ENCODE results near the gene NAALADL2.

Gene NAALADL2

DNA sequence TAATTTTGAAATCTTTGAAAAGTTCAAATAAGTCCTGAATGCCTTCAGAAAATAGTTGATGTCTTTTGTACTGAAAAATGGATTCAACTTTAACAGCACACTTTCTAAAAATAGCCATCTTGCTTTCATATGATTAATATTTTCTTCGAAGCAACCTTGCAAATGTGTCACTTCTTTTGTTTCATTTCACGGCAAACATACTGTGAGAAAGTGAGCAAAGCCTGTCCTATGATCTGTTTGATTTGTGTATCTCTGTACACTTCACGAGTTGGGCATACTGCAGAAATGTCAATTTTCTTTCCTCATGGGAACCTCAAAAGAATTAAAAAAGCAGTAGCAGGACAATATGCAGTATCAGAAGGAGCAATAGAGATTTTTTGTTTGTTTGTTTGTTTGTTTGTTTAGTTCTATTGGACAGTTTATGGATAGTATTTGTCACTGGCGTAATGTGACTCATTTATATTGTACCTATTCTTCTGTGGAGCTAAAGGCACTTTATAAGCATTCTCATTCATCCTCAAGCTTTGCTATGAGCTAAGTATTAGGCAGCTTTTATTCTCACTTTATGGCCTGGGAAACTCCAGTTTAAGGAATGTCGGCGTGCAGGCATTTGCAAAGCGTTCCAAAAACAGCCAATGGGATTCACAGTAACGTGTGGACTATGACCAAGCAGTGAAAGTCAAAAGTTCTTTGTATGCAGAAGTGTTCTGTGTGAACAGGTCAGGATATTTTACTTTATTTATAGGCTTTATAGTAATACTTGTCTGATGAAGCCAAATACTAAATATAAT lies 572.0 kb downstream of the NAALADL2 start:
- H2AFZ ChIP-seq (ENCODE audit: low read length) = no peak overlapping the region
- no peak overlapping the region for H3K9ac ChIP-seq (ENCODE audit: low read length)
- H3K27ac ChIP-seq (ENCODE audit: low read depth, low read length, poor library complexity, severe bottlenecking) = no peak overlapping the region
- no peaks in the 10 kb centered on the region for H3K36me3 ChIP-seq (ENCODE audit: insufficient read depth, low read length)
- H3F3A ChIP-seq (ENCODE audit: insufficient read depth, low read length) = no peaks in the 10 kb centered on the region
- H3K4me3 ChIP-seq (ENCODE audit: low read depth, low read length, poor library complexity, severe bottlenecking) = no peak overlapping the region
- TF ChIP-seq EZH2 (IDR thresholded peaks at IDR 0.05; ENCODE audit: borderline replicate concordance, low read length) (no peak), CTCF (IDR thresholded peaks at IDR 0.05; ENCODE audit: low read length) (no peak)
- H3K79me2 ChIP-seq (ENCODE audit: insufficient read depth, low read length) = no peaks in the 10 kb centered on the region
- no peaks in the 10 kb centered on the region for H4K20me1 ChIP-seq (ENCODE audit: insufficient read depth, low read length)
- H3K9me3 ChIP-seq (ENCODE audit: low read length) = no peaks in the 10 kb centered on the region
- H3K4me2 ChIP-seq (ENCODE audit: low read length) = no peak overlapping the region
- no peaks in the 10 kb centered on the region for H3K9me2 ChIP-seq (ENCODE audit: low read depth, low read length)
- H3K27me3 ChIP-seq (ENCODE audit: insufficient read depth, low read length) = no peaks in the 10 kb centered on the region
- no peaks in the 10 kb centered on the region for H3K4me1 ChIP-seq (ENCODE audit: insufficient read depth, low read length, severe bottlenecking)

GRCh38 chr3:175432376-175433025 lies 573.4 kb downstream of the NAALADL2 start:
- no peak overlapping the region for H2AFZ ChIP-seq (ENCODE audit: low read length)
- no peaks in the 10 kb centered on the region for H3K36me3 ChIP-seq (ENCODE audit: insufficient read depth, low read length)
- no peak overlapping the region for H3K27ac ChIP-seq (ENCODE audit: low read depth, low read length, poor library complexity, severe bottlenecking)
- TF ChIP-seq EZH2 (IDR thresholded peaks at IDR 0.05; ENCODE audit: borderline replicate concordance, low read length) (no peak), CTCF (IDR thresholded peaks at IDR 0.05; ENCODE audit: low read length) (no peak)
- H3K4me1 ChIP-seq (ENCODE audit: insufficient read depth, low read length, severe bottlenecking) = no peaks in the 10 kb centered on the region
- H3K4me2 ChIP-seq (ENCODE audit: low read length) = no peak overlapping the region
- H3K9me3 ChIP-seq (ENCODE audit: low read length) = no peaks in the 10 kb centered on the region
- H3K79me2 ChIP-seq (ENCODE audit: insufficient read depth, low read length) = no peaks in the 10 kb centered on the region
- no peak overlapping the region for H3K4me3 ChIP-seq (ENCODE audit: low read depth, low read length, poor library complexity, severe bottlenecking)
- H3K27me3 ChIP-seq (ENCODE audit: insufficient read depth, low read length) = no peaks in the 10 kb centered on the region
- H3F3A ChIP-seq (ENCODE audit: insufficient read depth, low read length) = no peaks in the 10 kb centered on the region
- H3K9ac ChIP-seq (ENCODE audit: low read length) = no peak overlapping the region
- H3K9me2 ChIP-seq (ENCODE audit: low read depth, low read length) = no peaks in the 10 kb centered on the region
- H4K20me1 ChIP-seq (ENCODE audit: insufficient read depth, low read length) = no peaks in the 10 kb centered on the region

DNA sequence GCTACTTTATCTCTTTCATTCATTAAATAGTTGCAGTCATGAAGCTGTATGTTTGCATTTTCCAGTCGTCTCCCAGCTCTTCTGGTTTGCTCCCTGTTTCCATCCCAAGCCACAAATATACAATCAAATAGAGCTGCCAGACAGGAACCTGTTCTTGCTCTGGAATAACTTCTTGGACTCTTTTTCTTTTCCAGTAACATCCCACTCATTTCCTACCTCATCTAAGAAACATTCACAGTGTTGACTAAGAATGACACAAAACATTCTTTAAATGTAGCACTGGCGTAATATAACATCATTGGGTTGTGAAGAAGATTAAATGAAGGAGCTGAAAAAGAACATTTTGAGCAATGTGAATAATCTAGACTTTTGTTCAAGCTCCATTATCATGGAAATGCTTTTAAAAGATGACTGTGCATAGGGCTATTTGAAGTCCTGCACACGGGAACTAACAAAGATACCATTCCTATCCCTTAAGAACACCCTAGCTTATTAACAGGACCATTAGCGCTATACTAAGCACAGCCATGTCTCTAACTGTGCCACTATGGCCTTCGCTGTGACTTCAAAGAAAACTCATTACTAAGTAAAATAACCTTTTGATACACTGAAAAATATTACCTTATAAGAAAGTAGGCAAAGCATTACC lies 574.0 kb downstream of the NAALADL2 start:
- no peak overlapping the region for H3K4me3 ChIP-seq (ENCODE audit: low read depth, low read length, poor library complexity, severe bottlenecking)

More for the DNA sequence above, 574.0 kb downstream of the NAALADL2 start:
- Histone ChIP-seq H3K27me3 (ENCODE audit: insufficient read depth, low read length) (no peaks in the 10 kb centered on the region), H2AFZ (ENCODE audit: low read length) (no peak overlapping the region), H3K27ac (ENCODE audit: low read depth, low read length, poor library complexity, severe bottlenecking) (no peak overlapping the region), H3K9me2 (ENCODE audit: low read depth, low read length) (no peaks in the 10 kb centered on the region), H3K4me1 (ENCODE audit: insufficient read depth, low read length, severe bottlenecking) (no peaks in the 10 kb centered on the region), H3K36me3 (ENCODE audit: insufficient read depth, low read length) (no peaks in the 10 kb centered on the region), H3K9ac (ENCODE audit: low read length) (no peak overlapping the region), H3K4me2 (ENCODE audit: low read length) (no peak overlapping the region), H4K20me1 (ENCODE audit: insufficient read depth, low read length) (no peaks in the 10 kb centered on the region), H3K9me3 (ENCODE audit: low read length) (0 out of 2 replicates have a peak, but pooled peaks cover 4% of the 10 kb centered on the region), H3K79me2 (ENCODE audit: insufficient read depth, low read length) (no peaks in the 10 kb centered on the region), H3F3A (ENCODE audit: insufficient read depth, low read length) (no peaks in the 10 kb centered on the region)
- TF ChIP-seq EZH2 (IDR thresholded peaks at IDR 0.05; ENCODE audit: borderline replicate concordance, low read length) (no peak), CTCF (IDR thresholded peaks at IDR 0.05; ENCODE audit: low read length) (no peak)

Measured in OCI-LY1 (cell line).